ENCODE measurements around the gene NOVA2. TPM values are rescaled to one million over a fixed set of nuclear protein-coding genes. Genes with fewer than 3 reads are reported as not detected.

Gene NOVA2
- total RNA-seq, 1 experiment from 2014 or later = 2.5 TPM

DNA sequence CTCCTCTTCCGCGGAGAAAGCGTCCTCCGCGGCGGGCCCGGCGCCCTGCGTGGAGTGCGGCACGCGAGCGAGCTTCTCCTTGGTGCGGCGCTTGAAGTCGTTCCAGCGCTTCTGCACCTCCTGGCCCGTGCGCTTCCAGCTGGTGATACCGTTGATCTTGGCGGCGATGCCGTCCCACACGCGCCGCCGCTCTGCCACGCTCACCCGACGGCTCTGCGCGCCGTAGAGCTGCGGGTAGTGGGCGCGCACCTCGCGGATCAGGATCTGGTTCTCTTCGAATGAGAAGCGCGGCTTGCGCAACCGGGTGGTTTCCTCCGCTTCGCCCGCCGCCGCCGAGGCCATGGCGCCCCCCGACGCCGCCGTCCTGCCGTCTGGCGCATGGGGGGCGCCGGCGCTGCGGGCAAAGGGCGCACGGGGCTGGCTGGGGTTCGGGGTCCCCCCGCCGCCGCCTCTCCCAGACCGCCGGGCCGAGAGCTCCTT, 72.2 kb downstream of the NOVA2 start (continued):
- TF ChIP-seq, protein P1, sequence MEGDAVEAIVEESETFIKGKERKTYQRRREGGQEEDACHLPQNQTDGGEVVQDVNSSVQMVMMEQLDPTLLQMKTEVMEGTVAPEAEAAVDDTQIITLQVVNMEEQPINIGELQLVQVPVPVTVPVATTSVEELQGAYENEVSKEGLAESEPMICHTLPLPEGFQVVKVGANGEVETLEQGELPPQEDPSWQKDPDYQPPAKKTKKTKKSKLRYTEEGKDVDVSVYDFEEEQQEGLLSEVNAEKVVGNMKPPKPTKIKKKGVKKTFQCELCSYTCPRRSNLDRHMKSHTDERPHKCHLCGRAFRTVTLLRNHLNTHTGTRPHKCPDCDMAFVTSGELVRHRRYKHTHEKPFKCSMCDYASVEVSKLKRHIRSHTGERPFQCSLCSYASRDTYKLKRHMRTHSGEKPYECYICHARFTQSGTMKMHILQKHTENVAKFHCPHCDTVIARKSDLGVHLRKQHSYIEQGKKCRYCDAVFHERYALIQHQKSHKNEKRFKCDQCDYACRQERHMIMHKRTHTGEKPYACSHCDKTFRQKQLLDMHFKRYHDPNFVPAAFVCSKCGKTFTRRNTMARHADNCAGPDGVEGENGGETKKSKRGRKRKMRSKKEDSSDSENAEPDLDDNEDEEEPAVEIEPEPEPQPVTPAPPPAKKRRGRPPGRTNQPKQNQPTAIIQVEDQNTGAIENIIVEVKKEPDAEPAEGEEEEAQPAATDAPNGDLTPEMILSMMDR (IDR thresholded peaks at IDR 0.05 in 2 of 3, conservative IDR thresholded peaks at IDR 0.05 in 1 of 3; ENCODE audit: borderline replicate concordance in 1 of 3, insufficient read depth in 1 of 3, low read depth in 2 of 3, low read length in 2 of 3) = no peak
- no peak for TF ChIP-seq SIN3A (IDR thresholded peaks at IDR 0.05; ENCODE audit: low read depth)

DNA sequence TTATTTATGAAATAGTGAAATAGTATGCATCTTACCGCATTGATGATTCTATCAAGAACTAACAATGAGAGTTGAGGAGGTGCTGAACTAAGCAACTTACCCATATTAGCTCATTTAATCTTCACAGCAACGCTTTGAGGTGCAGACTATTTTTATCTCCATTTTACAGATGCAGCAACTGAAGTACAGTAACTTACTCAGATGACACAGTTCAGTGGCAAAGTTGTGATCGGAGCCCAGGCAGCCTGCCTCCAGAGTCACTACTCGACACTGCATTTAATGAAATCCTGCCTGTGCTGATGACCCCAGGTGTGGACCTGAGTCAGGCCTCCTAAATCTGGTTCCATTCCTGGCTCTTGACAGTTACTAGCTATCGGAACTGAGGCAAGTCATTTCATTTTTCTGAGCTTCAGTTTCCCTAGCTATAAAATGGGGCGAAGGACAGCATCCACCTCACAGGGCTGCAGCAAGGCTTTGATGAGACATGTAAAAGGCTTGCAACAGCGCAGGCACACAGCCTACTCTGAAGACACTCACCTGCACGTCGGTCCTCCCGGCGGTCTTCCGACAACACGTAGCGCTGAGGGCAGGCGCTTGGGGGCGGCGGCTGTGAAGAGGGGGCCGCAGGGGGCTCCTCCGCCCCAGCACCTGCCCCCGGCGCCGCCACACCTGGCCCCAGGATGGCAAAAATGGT, 72.8 kb downstream of the NOVA2 start:
- no peaks in the 10 kb centered on the region for H4K20me1 ChIP-seq (ENCODE audit: insufficient read depth)
- no peak overlapping the region for H3K9ac ChIP-seq (ENCODE audit: low read length)
- no peak for TF ChIP-seq FOSL1 (IDR thresholded peaks at IDR 0.05; ENCODE audit: low read depth)
- TF ChIP-seq CBX3 (IDR thresholded peaks at IDR 0.05; ENCODE audit: low read depth) = no peak
- no peak for TF ChIP-seq JUND (IDR thresholded peaks at IDR 0.05)
- TF ChIP-seq ZNF274 (IDR thresholded peaks at IDR 0.05; ENCODE audit: low read depth, low read length) = no peak
- TF ChIP-seq, protein P2, sequence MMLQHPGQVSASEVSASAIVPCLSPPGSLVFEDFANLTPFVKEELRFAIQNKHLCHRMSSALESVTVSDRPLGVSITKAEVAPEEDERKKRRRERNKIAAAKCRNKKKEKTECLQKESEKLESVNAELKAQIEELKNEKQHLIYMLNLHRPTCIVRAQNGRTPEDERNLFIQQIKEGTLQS (IDR thresholded peaks at IDR 0.05) = no peak
- DNase-seq (ENCODE audit: low read depth, low spot score) (no peak), ATAC-seq (no peak)
- H3K4me1 ChIP-seq (ENCODE audit: control insufficient read depth in 1 of 2, insufficient read depth in 2 of 2, low read length in 2 of 2) = peaks cover 0 to 7% of the 10 kb centered on the region in 2 experiments; a peak in 1 of 4 replicates
- no peaks in the 10 kb centered on the region for H3K27me3 ChIP-seq (ENCODE audit: insufficient read depth, low read length)
- H3K4me3 ChIP-seq (replicated peaks in 1 of 2; ENCODE audit: low read depth in 1 of 2, low read length in 2 of 2) = no peak overlapping the region
- ChIA-PET POLR2A (no interaction called here), CTCF (interaction anchor here (0.9 kb wide), 1 partner anchor 15 kb away, joined by 6 read pairs; the partner anchor contains the start of gene IRF2BP1), RAD21 (ENCODE audit: low non-redundant PET in 1 of 2, low total read pairs in 2 of 2, uncharacterized antibody in 2 of 2, unreplicated experiment in 2 of 2) (no interaction called here)
- H3K79me2 ChIP-seq (ENCODE audit: insufficient read depth, low read length) = peaks cover 5% of the 10 kb centered on the region; the same call in 1 of the 2 replicates
- no peak overlapping the region for H3K4me2 ChIP-seq (ENCODE audit: low read length)
- H3K27ac ChIP-seq (ENCODE audit: low read depth, low read length) = no peak overlapping the region; the same call in 1 of the 2 replicates
- intact Hi-C loops (cut with micrococcal nuclease) = no loop called here
- H3K9me3 ChIP-seq (ENCODE audit: control insufficient read depth in 1 of 2, insufficient read depth in 1 of 2, low read depth in 1 of 2, low read length in 2 of 2) = no peaks in the 10 kb centered on the region
- H3K36me3 ChIP-seq (ENCODE audit: control insufficient read depth in 1 of 2, insufficient read depth in 2 of 2, low read length in 2 of 2) = peaks cover 0 to 3% of the 10 kb centered on the region in 2 experiments; a peak in 1 of 4 replicates
- no peak overlapping the region for H2AFZ ChIP-seq (ENCODE audit: low read depth, low read length, poor library complexity, severe bottlenecking)
- no TSS peak for BruUV-seq (replicated peaks)
- H3K9me2 ChIP-seq (ENCODE audit: insufficient read depth) = no peaks in the 10 kb centered on the region
